ENCODE results near the gene ADAM8. TPM values are rescaled to one million over a fixed set of nuclear protein-coding genes. Genes with fewer than 3 reads are reported as not detected.

The ADAM8 gene
- total and polyA plus RNA-seq, 2 of the 8 experiments (the other 6 are each of a cell fraction or from before 2014, with no cell fraction given): 4.6 TPM

DNA sequence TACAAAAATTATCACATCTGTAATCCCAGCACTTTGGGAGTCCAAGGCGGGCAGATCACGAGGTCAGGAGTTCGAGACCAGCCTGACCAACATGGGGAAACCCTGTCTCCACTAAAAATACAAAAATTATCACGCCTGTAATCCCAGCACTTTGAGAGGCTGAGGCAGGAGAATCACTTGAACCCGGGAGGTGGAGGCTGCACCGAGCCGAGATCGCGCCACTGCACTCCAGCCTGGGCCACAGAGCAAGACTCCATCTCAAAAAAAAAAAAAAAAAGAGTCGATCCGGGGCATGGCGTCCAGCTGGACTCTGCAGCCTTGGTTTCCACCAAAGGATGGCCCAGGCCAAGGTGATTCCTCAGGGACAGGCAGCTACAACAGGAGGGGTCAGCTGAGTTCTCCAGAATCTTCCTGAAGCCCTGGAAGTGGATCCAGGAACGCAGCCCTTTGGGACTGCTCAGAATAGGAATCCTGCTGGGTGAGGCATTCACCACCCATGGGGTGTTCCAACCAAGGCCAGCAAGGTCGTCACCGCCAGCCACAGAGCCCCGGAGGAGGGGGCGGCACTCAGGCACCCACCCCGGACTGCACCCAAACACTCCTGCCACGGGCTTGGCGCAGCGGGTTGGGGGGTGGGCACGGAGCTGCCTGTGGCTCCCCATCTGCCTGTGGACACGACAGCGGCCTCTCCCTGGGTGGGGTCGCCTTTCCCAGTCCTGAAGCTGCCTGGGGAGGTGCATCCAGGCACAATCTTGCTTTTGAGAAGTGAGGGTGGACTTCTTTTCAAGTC, 58.7 kb downstream of the ADAM8 start (continued):
- TF ChIP-seq, protein P1, sequence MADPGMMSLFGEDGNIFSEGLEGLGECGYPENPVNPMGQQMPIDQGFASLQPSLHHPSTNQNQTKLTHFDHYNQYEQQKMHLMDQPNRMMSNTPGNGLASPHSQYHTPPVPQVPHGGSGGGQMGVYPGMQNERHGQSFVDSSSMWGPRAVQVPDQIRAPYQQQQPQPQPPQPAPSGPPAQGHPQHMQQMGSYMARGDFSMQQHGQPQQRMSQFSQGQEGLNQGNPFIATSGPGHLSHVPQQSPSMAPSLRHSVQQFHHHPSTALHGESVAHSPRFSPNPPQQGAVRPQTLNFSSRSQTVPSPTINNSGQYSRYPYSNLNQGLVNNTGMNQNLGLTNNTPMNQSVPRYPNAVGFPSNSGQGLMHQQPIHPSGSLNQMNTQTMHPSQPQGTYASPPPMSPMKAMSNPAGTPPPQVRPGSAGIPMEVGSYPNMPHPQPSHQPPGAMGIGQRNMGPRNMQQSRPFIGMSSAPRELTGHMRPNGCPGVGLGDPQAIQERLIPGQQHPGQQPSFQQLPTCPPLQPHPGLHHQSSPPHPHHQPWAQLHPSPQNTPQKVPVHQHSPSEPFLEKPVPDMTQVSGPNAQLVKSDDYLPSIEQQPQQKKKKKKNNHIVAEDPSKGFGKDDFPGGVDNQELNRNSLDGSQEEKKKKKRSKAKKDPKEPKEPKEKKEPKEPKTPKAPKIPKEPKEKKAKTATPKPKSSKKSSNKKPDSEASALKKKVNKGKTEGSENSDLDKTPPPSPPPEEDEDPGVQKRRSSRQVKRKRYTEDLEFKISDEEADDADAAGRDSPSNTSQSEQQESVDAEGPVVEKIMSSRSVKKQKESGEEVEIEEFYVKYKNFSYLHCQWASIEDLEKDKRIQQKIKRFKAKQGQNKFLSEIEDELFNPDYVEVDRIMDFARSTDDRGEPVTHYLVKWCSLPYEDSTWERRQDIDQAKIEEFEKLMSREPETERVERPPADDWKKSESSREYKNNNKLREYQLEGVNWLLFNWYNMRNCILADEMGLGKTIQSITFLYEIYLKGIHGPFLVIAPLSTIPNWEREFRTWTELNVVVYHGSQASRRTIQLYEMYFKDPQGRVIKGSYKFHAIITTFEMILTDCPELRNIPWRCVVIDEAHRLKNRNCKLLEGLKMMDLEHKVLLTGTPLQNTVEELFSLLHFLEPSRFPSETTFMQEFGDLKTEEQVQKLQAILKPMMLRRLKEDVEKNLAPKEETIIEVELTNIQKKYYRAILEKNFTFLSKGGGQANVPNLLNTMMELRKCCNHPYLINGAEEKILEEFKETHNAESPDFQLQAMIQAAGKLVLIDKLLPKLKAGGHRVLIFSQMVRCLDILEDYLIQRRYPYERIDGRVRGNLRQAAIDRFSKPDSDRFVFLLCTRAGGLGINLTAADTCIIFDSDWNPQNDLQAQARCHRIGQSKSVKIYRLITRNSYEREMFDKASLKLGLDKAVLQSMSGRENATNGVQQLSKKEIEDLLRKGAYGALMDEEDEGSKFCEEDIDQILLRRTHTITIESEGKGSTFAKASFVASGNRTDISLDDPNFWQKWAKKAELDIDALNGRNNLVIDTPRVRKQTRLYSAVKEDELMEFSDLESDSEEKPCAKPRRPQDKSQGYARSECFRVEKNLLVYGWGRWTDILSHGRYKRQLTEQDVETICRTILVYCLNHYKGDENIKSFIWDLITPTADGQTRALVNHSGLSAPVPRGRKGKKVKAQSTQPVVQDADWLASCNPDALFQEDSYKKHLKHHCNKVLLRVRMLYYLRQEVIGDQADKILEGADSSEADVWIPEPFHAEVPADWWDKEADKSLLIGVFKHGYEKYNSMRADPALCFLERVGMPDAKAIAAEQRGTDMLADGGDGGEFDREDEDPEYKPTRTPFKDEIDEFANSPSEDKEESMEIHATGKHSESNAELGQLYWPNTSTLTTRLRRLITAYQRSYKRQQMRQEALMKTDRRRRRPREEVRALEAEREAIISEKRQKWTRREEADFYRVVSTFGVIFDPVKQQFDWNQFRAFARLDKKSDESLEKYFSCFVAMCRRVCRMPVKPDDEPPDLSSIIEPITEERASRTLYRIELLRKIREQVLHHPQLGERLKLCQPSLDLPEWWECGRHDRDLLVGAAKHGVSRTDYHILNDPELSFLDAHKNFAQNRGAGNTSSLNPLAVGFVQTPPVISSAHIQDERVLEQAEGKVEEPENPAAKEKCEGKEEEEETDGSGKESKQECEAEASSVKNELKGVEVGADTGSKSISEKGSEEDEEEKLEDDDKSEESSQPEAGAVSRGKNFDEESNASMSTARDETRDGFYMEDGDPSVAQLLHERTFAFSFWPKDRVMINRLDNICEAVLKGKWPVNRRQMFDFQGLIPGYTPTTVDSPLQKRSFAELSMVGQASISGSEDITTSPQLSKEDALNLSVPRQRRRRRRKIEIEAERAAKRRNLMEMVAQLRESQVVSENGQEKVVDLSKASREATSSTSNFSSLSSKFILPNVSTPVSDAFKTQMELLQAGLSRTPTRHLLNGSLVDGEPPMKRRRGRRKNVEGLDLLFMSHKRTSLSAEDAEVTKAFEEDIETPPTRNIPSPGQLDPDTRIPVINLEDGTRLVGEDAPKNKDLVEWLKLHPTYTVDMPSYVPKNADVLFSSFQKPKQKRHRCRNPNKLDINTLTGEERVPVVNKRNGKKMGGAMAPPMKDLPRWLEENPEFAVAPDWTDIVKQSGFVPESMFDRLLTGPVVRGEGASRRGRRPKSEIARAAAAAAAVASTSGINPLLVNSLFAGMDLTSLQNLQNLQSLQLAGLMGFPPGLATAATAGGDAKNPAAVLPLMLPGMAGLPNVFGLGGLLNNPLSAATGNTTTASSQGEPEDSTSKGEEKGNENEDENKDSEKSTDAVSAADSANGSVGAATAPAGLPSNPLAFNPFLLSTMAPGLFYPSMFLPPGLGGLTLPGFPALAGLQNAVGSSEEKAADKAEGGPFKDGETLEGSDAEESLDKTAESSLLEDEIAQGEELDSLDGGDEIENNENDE (IDR thresholded peaks at IDR 0.05; ENCODE audit: insufficient replicate concordance, low read length): no peak
- TF ChIP-seq GABPA (IDR thresholded peaks at IDR 0.05; ENCODE audit: borderline replicate concordance, insufficient read depth, low read length) (no peak), CEBPB (IDR thresholded peaks at IDR 0.05; ENCODE audit: low read depth, low read length) (no peak), TBP (IDR thresholded peaks at IDR 0.05; ENCODE audit: low read depth, low read length) (no peak), RNF2 (IDR thresholded peaks at IDR 0.05; ENCODE audit: borderline replicate concordance, low read depth, low read length, missing control alignments, poor library complexity, severe bottlenecking) (no peak), TAF7 (optimal IDR thresholded peaks at IDR 0.05; ENCODE audit: borderline replicate concordance, low read depth, low read length) (no peak), RFX5 (IDR thresholded peaks at IDR 0.05; ENCODE audit: borderline replicate concordance, low read depth, low read length) (no peak), SP2 (IDR thresholded peaks at IDR 0.05; ENCODE audit: low read length) (no peak)
- TF ChIP-seq, protein P2, sequence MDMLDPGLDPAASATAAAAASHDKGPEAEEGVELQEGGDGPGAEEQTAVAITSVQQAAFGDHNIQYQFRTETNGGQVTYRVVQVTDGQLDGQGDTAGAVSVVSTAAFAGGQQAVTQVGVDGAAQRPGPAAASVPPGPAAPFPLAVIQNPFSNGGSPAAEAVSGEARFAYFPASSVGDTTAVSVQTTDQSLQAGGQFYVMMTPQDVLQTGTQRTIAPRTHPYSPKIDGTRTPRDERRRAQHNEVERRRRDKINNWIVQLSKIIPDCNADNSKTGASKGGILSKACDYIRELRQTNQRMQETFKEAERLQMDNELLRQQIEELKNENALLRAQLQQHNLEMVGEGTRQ (IDR thresholded peaks at IDR 0.05; ENCODE audit: low read length): no peak
